IMR-90 (cell line): ENCODE results near the gene PRKN.

ENCODE experiments used
- CEBPB ChIP-seq: IDR thresholded peaks from 2 replicates; pipeline ENCODE4 v1.6.1; 2012; ENCODE audit warnings: low read depth, low read length, improper control_type of control experiment
- CHD1 ChIP-seq: IDR thresholded peaks from 2 replicates; pipeline ENCODE4 v1.6.1; 2012; ENCODE audit warnings: low read depth, low read length, improper control_type of control experiment
- ELK1 ChIP-seq: fragments of 150-350 bp; IDR thresholded peaks from 2 replicates; pipeline ENCODE4 v1.6.1; 2016; ENCODE audit warnings: low read depth, mild to moderate bottlenecking, low read length, moderate library complexity, borderline replicate concordance
- MAFK ChIP-seq: IDR thresholded peaks from 2 replicates; pipeline ENCODE4 v1.6.1; 2012; ENCODE audit warnings: low read depth, low read length, improper control_type of control experiment
- MAZ ChIP-seq: IDR thresholded peaks from 2 replicates; pipeline ENCODE4 v1.6.1; 2012; ENCODE audit warnings: low read depth, mild to moderate bottlenecking, low read length, improper control_type of control experiment, moderate library complexity, borderline replicate concordance
- POLR2A ChIP-seq: IDR thresholded peaks from 2 replicates; pipeline ENCODE4 v1.6.1; 2012; ENCODE audit warnings: mild to moderate bottlenecking, low read depth, low read length
- RAD21 ChIP-seq: IDR thresholded peaks from 2 replicates; pipeline ENCODE4 v1.6.1; 2012; ENCODE audit warnings: low read length, improper control_type of control experiment
- RCOR1 ChIP-seq: IDR thresholded peaks from 2 replicates; pipeline ENCODE4 v1.6.1; 2012; ENCODE audit warnings: mild to moderate bottlenecking, low read length, improper control_type of control experiment; ENCODE audit not compliant: insufficient replicate concordance
- RFX5 ChIP-seq: IDR thresholded peaks from 2 replicates; pipeline ENCODE4 v1.8.0; 2012; ENCODE audit warnings: low read depth, mild to moderate bottlenecking, low read length, moderate library complexity
- SMC3 ChIP-seq: fragments of 150-350 bp; IDR thresholded peaks from 2 replicates; pipeline ENCODE4 v1.6.1; 2016; ENCODE audit warnings: low read depth, mild to moderate bottlenecking, antibody characterized with exemption, low read length, moderate library complexity
- TF ChIP-seq, protein P1 (sequence below): conservative IDR thresholded peaks from 2 replicates; pipeline ENCODE4 v1.5.1; 2012; ENCODE audit warnings: mild to moderate bottlenecking, low read depth, low read length, improper control_type of control experiment

DNA sequence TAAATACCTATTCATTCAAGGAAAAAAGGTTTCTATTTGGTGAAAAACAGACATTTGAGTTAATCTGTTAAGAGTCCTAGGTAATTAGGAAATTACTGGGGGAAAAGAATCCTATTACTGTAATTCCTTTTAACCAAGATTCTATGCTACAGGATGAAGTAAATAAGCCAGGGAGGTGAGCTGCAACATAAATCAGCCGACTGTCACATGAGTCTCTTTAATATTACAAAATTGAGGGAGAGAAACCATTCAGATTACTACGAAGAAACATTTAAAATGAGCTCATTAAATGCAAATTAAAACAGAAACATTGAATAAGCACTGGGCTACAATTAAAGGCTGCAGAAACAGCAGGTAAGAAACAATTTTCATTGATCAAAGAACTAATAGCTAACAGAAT is 5.3 kb downstream of the PRKN start:
- TF ChIP-seq, protein P1, sequence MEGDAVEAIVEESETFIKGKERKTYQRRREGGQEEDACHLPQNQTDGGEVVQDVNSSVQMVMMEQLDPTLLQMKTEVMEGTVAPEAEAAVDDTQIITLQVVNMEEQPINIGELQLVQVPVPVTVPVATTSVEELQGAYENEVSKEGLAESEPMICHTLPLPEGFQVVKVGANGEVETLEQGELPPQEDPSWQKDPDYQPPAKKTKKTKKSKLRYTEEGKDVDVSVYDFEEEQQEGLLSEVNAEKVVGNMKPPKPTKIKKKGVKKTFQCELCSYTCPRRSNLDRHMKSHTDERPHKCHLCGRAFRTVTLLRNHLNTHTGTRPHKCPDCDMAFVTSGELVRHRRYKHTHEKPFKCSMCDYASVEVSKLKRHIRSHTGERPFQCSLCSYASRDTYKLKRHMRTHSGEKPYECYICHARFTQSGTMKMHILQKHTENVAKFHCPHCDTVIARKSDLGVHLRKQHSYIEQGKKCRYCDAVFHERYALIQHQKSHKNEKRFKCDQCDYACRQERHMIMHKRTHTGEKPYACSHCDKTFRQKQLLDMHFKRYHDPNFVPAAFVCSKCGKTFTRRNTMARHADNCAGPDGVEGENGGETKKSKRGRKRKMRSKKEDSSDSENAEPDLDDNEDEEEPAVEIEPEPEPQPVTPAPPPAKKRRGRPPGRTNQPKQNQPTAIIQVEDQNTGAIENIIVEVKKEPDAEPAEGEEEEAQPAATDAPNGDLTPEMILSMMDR, result no peak
- TF ChIP-seq SMC3 (no peak), POLR2A (no peak), RAD21 (no peak), CEBPB (no peak), RFX5 (no peak), RCOR1 (no peak), ELK1 (no peak), CHD1 (no peak), MAFK (no peak), MAZ (no peak)
